ENCODE results near the gene PEPD.
"Not testable (repeated sequence)": the region's sequence is repeated elsewhere in the genome, so short reads cannot be mapped to it uniquely, and the experiment has no call there.

PEPD gene

GRCh38 chr19:33564836-33565338 is 43.3 kb upstream of the PEPD start:
- no peaks in the 10 kb centered on the region for H4K20me1 ChIP-seq (ENCODE audit: low read depth, low read length)
- no peaks in the 10 kb centered on the region for H3K79me2 ChIP-seq (ENCODE audit: insufficient read depth, low read length)
- no peak overlapping the region for H3K27ac ChIP-seq (ENCODE audit: low read depth, low read length)
- no peaks in the 10 kb centered on the region for H3K9me3 ChIP-seq (ENCODE audit: insufficient read depth, low read length)
- H3K9ac ChIP-seq (ENCODE audit: low read length): no peak overlapping the region
- H2AFZ ChIP-seq (ENCODE audit: low read depth, low read length, severe bottlenecking): no peak overlapping the region
- no peaks in the 10 kb centered on the region for H3K36me3 ChIP-seq (ENCODE audit: low read length)
- no peaks in the 10 kb centered on the region for H3K9me2 ChIP-seq (replicated peaks; ENCODE audit: insufficient read depth, low read length)
- no peaks in the 10 kb centered on the region for H3F3A ChIP-seq (ENCODE audit: insufficient read depth)
- no peaks in the 10 kb centered on the region for H3K27me3 ChIP-seq (ENCODE audit: low read length)
- no peak for TF ChIP-seq EZH2phosphoT487 (conservative IDR thresholded peaks at IDR 0.05; ENCODE audit: low read length)
- H3K4me2 ChIP-seq (ENCODE audit: low read depth, low read length, poor library complexity, severe bottlenecking): no peak overlapping the region
- no peak overlapping the region for H3K4me3 ChIP-seq (ENCODE audit: insufficient read depth, low read length, poor library complexity, severe bottlenecking)

GRCh38 chr19:33562636-33563035 is 41.0 kb upstream of the PEPD start:
- TF ChIP-seq, protein P1, sequence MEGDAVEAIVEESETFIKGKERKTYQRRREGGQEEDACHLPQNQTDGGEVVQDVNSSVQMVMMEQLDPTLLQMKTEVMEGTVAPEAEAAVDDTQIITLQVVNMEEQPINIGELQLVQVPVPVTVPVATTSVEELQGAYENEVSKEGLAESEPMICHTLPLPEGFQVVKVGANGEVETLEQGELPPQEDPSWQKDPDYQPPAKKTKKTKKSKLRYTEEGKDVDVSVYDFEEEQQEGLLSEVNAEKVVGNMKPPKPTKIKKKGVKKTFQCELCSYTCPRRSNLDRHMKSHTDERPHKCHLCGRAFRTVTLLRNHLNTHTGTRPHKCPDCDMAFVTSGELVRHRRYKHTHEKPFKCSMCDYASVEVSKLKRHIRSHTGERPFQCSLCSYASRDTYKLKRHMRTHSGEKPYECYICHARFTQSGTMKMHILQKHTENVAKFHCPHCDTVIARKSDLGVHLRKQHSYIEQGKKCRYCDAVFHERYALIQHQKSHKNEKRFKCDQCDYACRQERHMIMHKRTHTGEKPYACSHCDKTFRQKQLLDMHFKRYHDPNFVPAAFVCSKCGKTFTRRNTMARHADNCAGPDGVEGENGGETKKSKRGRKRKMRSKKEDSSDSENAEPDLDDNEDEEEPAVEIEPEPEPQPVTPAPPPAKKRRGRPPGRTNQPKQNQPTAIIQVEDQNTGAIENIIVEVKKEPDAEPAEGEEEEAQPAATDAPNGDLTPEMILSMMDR (IDR thresholded peaks at IDR 0.05; ENCODE audit: insufficient read depth, low read length, poor library complexity, severe bottlenecking): no peak
- no peak for TF ChIP-seq EZH2phosphoT487 (conservative IDR thresholded peaks at IDR 0.05; ENCODE audit: low read length)
- Histone ChIP-seq H3K36me3 (ENCODE audit: low read length) (no peaks in the 10 kb centered on the region), H3K27me3 (ENCODE audit: low read length) (no peaks in the 10 kb centered on the region), H3F3A (ENCODE audit: insufficient read depth) (no peaks in the 10 kb centered on the region), H4K20me1 (ENCODE audit: low read depth, low read length) (no peaks in the 10 kb centered on the region), H3K9ac (ENCODE audit: low read length) (no peak overlapping the region), H3K27ac (ENCODE audit: low read depth, low read length) (no peak overlapping the region), H3K9me2 (replicated peaks; ENCODE audit: insufficient read depth, low read length) (no peaks in the 10 kb centered on the region), H3K9me3 (ENCODE audit: insufficient read depth, low read length) (no peaks in the 10 kb centered on the region), H3K4me2 (ENCODE audit: low read depth, low read length, poor library complexity, severe bottlenecking) (no peak overlapping the region), H3K4me3 (ENCODE audit: insufficient read depth, low read length, poor library complexity, severe bottlenecking) (no peak overlapping the region), H3K79me2 (ENCODE audit: insufficient read depth, low read length) (no peaks in the 10 kb centered on the region), H2AFZ (ENCODE audit: low read depth, low read length, severe bottlenecking) (no peak overlapping the region)

DNA sequence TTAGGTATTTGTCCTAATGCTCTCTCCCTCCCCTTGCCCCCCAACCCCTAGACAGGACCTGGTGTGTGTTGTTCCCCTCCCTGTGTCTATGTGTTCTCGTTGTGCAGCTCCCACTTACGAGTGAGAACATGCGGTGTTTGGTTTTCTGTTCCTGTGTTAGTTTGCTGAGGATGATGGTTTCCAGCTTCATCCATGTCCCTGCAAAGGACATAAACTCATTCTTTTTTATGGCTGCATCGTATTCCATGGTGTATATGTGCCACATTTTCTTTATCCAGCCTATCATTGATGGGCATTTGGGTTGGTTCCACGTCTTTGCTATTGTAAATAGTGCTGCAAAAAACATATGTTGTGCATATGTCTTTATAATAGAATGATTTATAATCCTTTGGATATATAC is 40.1 kb upstream of the PEPD start:
- H3K9me2 ChIP-seq (replicated peaks; ENCODE audit: insufficient read depth, low read length); H3K9ac ChIP-seq (ENCODE audit: low read length); H3K79me2 ChIP-seq (ENCODE audit: insufficient read depth, low read length); H3K9me3 ChIP-seq (ENCODE audit: insufficient read depth, low read length); H2AFZ ChIP-seq (ENCODE audit: low read depth, low read length, severe bottlenecking); H3K4me2 ChIP-seq (ENCODE audit: low read depth, low read length, poor library complexity, severe bottlenecking); H3F3A ChIP-seq (ENCODE audit: insufficient read depth); H4K20me1 ChIP-seq (ENCODE audit: low read depth, low read length); H3K36me3 ChIP-seq (ENCODE audit: low read length); H3K27ac ChIP-seq (ENCODE audit: low read depth, low read length); H3K27me3 ChIP-seq (ENCODE audit: low read length); H3K4me3 ChIP-seq (ENCODE audit: insufficient read depth, low read length, poor library complexity, severe bottlenecking): not testable (repeated sequence)

DNA sequence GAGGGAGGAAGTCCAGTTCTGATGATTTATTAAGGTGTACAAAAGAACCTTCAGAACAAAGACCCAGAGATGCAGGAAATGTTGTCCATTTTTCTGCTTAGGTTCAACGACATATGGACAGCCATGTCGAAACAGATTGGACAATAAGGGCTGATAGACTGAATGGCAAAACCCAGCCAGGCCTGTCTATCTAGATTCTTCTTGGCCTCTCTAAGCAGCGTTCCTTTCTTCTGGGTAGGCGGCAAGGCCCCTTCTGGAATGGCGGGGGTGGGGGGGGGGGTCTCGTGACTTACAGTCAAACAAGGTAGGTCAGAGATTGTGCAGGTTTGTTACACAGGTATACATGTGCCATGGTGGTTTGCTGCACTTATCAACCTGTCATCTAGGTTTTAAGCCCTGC is 39.7 kb upstream of the PEPD start:
- H3K4me3 ChIP-seq (ENCODE audit: insufficient read depth, low read length, poor library complexity, severe bottlenecking): no peak overlapping the region

More for the DNA sequence above, 39.7 kb upstream of the PEPD start:
- H3F3A ChIP-seq (ENCODE audit: insufficient read depth): no peaks in the 10 kb centered on the region
- H3K79me2 ChIP-seq (ENCODE audit: insufficient read depth, low read length): no peaks in the 10 kb centered on the region
- H3K36me3 ChIP-seq (ENCODE audit: low read length): no peaks in the 10 kb centered on the region
- H3K4me2 ChIP-seq (ENCODE audit: low read depth, low read length, poor library complexity, severe bottlenecking): no peak overlapping the region
- no peaks in the 10 kb centered on the region for H4K20me1 ChIP-seq (ENCODE audit: low read depth, low read length)
- H3K9me3 ChIP-seq (ENCODE audit: insufficient read depth, low read length): no peaks in the 10 kb centered on the region
- H3K27ac ChIP-seq (ENCODE audit: low read depth, low read length): no peak overlapping the region
- H2AFZ ChIP-seq (ENCODE audit: low read depth, low read length, severe bottlenecking): no peak overlapping the region
- TF ChIP-seq, protein P1 (IDR thresholded peaks at IDR 0.05; ENCODE audit: insufficient read depth, low read length, poor library complexity, severe bottlenecking): no peak
- TF ChIP-seq EZH2phosphoT487 (conservative IDR thresholded peaks at IDR 0.05; ENCODE audit: low read length): no peak
- no peaks in the 10 kb centered on the region for H3K27me3 ChIP-seq (ENCODE audit: low read length)
- no peaks in the 10 kb centered on the region for H3K9me2 ChIP-seq (replicated peaks; ENCODE audit: insufficient read depth, low read length)
- H3K9ac ChIP-seq (ENCODE audit: low read length): no peak overlapping the region
